ENCODE measurements around the gene MRPS10.

GRCh38 chr6:42190554-42191183 is 27.0 kb downstream of the MRPS10 start:
- no peak for TF ChIP-seq CTCF (IDR thresholded peaks at IDR 0.05; ENCODE audit: low read depth, low read length, missing input control)
- no peak for TF ChIP-seq EGR1 (IDR thresholded peaks at IDR 0.05; ENCODE audit: low read depth in 2 of 2)
- TF ChIP-seq FOXA1 (IDR thresholded peaks at IDR 0.05), result no peak
- TF ChIP-seq GABPA (IDR thresholded peaks at IDR 0.05 in 1 of 2, conservative IDR thresholded peaks at IDR 0.05 in 1 of 2), result no peak
- no peak for TF ChIP-seq REST (IDR thresholded peaks at IDR 0.05)
- no peak for TF ChIP-seq RAD21 (IDR thresholded peaks at IDR 0.05)
- TF ChIP-seq JUND (IDR thresholded peaks at IDR 0.05), result no peak
- TF ChIP-seq TAF1 (conservative IDR thresholded peaks at IDR 0.05), result no peak
- TF ChIP-seq YY1 (IDR thresholded peaks at IDR 0.05), result no peak
